ENCODE results near the gene NR1H3. TPM values are rescaled to one million over a fixed set of nuclear protein-coding genes. Genes with fewer than 3 reads are reported as not detected.

NR1H3 gene
- total RNA-seq, 1 donor from 2014 or later = 19.1 TPM

DNA sequence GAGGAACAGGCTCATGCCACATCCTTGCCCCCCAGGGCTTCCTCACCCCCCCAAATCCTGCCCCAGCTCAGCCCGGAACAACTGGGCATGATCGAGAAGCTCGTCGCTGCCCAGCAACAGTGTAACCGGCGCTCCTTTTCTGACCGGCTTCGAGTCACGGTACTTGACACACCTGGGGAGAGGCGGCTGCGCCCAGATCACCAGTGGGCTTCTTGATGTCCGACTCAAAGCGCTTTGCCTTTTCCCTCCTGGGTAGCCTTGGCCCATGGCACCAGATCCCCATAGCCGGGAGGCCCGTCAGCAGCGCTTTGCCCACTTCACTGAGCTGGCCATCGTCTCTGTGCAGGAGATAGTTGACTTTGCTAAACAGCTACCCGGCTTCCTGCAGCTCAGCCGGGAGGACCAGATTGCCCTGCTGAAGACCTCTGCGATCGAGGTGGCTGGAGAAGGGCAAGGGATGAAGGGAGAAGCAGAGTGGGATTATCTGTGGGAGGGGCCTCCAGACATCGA lies 3.5 kb downstream of the NR1H3 start:
- ATAC-seq (ENCODE audit: poor library complexity) = no peak
- intact Hi-C loops (cut with DNase I) = no loop called here

DNA sequence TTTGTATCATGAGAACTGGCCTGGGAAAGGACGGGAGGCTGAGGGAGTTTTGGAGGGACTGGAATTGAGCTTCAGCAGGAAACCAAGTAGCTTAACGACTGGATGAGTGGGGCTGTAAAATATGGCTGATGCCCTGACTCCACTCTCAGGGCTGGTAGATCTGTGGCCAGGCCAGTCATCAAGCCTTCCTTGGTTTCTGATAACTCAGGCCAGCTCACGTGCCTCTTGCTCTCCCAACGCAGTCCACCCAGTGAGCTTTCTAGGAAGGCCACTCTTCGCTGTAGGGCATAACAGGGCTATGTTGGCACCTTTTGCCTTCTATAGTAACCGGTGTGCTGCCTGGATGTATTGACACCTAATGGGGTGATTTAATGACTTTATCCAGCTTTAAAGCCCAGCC lies 6.3 kb downstream of the NR1H3 start:
- no peak for ATAC-seq (ENCODE audit: poor library complexity)
- DNase-seq = no peak
- intact Hi-C loops (cut with DNase I) = no loop called here

More for the DNA sequence above, 3.5 kb downstream of the NR1H3 start:
- no peak for DNase-seq

DNA sequence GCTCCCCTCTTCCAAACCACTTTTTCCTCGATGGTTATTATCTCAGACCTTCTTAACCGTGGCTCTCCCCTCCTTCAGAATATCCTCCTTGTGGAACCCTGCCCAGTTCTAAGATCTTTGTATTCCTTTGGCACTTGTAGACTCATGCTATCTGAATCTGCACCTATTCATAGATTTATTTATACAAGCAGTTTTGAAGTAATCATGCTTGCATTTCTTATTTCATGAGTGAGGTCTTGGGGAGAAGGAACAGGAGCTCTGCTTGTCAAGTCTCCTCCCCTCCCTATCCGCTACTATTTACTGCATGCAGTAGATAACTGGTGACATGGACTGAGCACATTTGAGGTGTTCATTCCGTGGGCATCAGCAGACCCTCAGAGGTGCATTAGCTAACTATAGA lies 6.7 kb downstream of the NR1H3 start:
- ATAC-seq (ENCODE audit: poor library complexity) (no peak), DNase-seq (no peak)
- intact Hi-C loops (cut with DNase I) = no loop called here

DNA sequence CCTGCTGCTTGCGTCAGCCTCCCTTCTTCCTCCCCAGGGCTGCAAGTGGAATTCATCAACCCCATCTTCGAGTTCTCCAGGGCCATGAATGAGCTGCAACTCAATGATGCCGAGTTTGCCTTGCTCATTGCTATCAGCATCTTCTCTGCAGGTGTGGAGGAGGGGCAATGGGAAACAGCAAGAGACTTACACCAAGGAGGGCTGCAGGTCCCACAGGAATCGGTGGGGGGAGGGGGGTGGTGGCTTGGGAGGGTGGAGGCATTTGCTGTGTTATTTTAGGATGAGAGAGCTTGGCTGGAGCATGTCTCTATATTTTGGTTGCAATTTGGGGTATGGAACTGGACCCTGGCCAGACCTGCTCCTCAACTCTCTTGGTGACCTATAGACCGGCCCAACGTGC lies 10.1 kb downstream of the NR1H3 start:
- no peak for ATAC-seq (ENCODE audit: poor library complexity)
- intact Hi-C loops (cut with DNase I) = no loop called here
- no peak for DNase-seq

DNA sequence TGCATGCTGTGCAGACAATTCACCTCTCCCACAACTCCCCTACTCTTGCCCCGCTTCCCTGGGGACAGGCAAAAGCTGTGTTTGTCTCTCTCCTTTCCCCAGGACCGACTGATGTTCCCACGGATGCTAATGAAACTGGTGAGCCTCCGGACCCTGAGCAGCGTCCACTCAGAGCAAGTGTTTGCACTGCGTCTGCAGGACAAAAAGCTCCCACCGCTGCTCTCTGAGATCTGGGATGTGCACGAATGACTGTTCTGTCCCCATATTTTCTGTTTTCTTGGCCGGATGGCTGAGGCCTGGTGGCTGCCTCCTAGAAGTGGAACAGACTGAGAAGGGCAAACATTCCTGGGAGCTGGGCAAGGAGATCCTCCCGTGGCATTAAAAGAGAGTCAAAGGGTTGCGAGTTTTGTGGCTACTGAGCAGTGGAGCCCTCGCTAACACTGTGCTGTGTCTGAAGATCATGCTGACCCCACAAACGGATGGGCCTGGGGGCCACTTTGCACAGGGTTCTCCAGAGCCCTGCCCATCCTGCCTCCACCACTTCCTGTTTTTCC lies 10.7 kb downstream of the NR1H3 start:
- intact Hi-C loops (cut with DNase I) = no loop called here
- DNase-seq (no peak), ATAC-seq (ENCODE audit: poor library complexity) (no peak)

DNA sequence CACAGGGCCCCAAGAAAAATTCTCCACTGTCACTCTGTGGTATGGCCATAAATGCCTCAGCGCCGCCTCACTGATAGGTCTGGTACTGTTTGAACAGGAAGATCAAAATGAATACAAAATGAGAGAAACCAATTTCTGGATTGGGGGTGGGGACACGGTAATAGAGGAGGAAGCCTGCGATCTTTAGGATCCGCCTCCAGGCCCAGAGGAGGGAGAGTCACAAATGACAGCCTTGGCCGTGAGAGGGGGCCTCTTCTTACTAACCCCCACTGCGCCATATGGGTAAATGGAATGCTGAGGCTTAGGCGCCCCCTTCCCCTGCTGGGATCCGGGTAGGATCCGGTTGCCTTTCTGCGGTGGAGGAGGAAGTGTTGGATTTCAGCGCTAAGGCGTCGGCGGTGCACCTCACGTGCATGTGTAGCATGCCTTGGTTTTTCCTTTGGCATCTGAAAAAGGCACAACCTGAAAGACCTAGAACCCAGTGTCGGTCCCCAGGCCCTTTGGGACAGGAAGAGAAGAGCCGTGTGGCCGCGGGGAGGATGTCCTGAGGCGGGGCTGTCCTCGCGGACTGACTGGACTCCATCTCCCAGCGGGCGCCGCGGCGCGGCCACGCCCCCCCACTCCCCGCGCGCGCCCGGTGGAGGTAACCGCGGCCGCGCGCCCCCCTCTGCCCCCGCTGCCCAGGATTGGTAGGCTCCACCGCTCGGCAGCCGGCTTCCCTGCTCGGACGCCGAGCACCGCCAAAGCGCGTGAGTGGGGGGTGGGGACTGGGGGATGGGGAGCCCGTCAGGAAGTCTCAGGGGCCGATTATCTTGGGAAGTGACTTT lies 11.4 kb downstream of the NR1H3 start:
- intact Hi-C loops (cut with DNase I) = no loop called here
- ATAC-seq (ENCODE audit: poor library complexity) = peak; percentile 92
- DNase-seq = peak; percentile 95

DNA sequence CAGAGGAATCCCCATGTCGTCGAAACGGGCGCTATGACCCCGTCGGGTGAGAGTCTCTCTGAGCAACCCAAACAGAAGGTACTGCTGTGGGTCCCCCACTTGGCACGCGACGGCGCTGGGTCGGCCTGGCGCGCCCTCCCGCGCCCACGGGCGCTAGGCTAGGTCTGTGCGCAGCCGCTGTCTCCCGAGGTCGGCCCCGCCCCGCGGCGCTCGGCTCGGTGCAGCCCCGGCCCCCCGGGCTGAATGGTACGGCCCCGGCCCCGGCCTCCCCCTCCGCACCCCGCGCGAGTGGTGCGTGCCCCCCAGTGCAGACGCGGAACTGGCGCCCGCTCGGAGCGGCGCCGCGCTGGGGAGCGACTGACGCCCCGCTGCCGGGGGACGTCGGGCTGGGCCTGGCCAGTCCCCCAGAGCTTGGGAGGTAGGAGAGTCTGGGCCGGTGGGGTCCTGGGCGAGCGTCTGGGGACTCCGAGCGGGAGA lies 12.1 kb downstream of the NR1H3 start, which contains the start of gene MADD:
Gene MADD, plus strand, starts transcription at position 305 of the 477 bp plus-strand sequence.
- ATAC-seq (ENCODE audit: poor library complexity) (peak; percentile 94), DNase-seq (peak; percentile 92)
- intact Hi-C loops (cut with DNase I) = loop anchor here (5.0 kb wide), 1 partner anchor 37 kb away; no protein-coding TSS in a partner anchor

DNA sequence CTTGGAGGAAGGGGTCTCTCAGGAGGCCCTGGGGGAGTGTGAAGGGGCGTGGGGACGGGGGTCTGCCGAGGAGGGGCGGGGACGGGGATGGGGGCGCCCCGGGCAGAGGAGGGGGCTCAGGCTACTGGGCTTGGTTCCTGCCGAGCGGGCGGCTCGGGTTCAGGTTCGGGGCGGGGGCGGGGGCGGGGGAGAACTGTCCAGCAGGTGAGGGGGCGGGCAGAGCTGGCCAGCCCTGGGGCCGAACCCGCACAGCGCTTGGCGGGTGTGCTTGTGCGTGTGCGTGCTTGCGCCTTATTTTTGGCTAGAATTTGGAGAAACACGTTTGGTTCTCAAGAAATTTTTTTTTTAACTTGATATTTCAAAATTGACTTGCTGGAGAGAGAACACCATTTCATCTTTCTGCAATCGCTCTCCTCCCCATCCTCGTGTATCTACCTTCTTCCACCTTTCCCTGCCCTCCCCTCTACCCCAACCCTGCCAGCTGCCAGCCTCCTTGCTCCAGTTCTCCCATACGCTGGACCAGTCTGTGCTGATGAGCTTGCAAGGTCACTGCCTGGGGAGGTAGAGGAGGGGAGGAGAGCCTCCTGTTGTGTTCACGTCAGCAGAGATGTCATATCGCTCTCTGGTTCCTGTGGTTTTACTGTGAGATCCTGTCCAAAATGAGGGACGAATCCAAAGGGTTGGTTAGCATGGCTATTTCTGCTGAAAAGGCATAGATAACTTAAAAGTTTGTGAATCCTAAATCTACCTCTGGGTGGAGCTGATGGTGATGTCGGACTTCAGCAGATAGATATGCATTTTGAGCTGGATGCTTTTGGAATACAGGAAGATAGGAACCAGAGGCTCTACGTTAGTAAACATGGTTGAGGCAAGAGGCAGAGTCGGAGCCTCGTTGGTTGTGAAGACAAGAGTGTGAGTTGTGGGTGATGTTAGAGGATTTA lies 12.8 kb downstream of the NR1H3 start:
- ATAC-seq (ENCODE audit: poor library complexity) (peak; percentile 11), DNase-seq (no peak)

DNA sequence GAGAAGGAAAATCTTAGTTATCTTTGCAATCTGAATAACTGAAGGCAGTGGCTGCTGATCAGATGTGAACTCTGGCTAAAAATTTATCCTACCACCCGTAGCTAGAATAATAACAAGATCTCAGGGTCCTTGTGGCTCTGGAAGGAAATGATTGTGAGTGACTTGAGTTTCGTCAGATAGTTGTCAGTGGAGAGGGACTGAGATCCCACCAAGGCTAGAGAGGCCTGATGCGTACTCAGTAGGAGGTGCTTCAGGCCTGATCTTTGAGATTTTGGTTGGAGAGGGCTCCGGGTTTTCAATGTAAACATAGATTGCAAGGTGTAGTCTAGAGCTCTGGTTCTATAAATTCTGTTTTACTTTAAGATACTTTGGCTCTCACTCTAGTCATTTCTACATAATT lies 13.5 kb downstream of the NR1H3 start:
- intact Hi-C loops (cut with DNase I) = loop anchor here (5.0 kb wide), 1 partner anchor 36 kb away; no protein-coding TSS in a partner anchor
- ATAC-seq (ENCODE audit: poor library complexity) (no peak), DNase-seq (no peak)

More for the DNA sequence above, 12.8 kb downstream of the NR1H3 start:
- intact Hi-C loops (cut with DNase I) = loop anchor here (5.0 kb wide), 1 partner anchor 37 kb away; no protein-coding TSS in a partner anchor

DNA sequence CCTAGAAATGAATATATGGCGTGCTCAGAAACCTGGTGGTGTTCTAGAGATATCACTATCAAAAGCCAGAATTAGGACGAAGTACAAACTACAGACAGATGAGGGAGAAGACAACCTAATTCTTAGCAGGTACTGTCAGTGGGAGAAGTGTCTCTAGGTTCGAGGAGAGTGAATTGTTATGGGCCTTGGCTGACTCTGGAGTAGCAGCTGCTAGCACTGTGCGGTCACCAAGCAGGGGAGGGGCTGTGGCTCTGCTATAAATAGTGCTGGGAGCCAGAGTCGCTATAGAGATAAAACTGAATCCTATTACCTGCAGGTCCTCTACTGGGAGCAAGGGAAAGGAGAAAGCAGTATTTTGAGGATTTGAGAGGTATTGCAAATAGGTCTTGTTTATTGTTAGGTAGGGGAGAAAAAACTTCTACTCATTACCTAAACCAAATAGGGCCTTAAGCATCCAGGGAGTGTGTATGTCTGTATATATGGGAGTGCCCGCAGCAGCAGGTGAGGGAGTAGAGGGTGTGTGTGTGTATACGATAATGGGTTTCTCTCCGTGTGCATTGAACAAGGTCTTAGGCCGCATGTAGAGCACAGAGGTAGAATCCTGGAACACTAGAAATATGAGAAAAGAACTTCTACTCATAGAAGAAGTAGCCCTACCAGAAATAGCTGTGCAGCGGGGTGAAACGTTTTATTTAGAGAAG lies 14.3 kb downstream of the NR1H3 start:
- DNase-seq = peak; percentile 64
- ATAC-seq (ENCODE audit: poor library complexity) = peak; percentile 38
- intact Hi-C loops (cut with DNase I) = loop anchor here (5.0 kb wide), 1 partner anchor 35 kb away; no protein-coding TSS in a partner anchor

DNA sequence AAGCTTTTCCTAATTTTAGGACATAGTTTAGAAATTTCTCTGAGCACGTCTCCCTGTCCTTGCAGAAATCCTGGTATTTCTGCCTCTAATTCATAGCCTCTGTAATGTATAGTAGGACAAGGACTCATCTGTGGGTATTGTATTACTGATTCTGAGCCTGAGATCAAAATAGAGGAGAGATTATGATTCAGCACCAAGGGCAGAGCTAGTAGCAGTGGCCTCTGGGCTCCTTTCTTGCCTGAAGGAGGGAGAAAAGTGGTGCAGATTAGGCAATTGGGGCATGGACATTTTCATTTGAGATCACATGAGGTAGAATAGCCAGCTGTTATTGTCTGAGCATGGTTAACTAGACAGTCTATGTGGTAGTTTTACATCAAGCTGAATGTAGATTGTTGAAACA lies 14.9 kb downstream of the NR1H3 start:
- no peak for ATAC-seq (ENCODE audit: poor library complexity)
- intact Hi-C loops (cut with DNase I) = loop anchor here (5.0 kb wide), 1 partner anchor 35 kb away; no protein-coding TSS in a partner anchor
- DNase-seq = no peak

DNA sequence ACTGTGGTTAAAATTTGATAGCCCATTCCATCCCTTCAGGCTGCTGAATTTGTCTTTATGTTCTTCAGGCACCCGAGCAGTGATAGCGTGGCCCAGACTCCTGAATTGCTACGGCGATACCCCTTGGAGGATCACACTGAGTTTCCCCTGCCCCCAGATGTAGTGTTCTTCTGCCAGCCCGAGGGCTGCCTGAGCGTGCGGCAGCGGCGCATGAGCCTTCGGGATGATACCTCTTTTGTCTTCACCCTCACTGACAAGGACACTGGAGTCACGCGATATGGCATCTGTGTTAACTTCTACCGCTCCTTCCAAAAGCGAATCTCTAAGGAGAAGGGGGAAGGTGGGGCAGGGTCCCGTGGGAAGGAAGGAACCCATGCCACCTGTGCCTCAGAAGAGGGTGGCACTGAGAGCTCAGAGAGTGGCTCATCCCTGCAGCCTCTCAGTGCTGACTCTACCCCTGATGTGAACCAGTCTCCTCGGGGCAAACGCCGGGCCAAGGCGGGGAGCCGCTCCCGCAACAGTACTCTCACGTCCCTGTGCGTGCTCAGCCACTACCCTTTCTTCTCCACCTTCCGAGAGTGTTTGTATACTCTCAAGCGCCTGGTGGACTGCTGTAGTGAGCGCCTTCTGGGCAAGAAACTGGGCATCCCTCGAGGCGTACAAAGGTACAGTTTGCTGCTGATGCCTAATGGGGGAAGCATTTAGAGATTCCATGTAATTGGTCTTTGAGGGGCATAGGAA lies 16.9 kb downstream of the NR1H3 start:
- no peak for ATAC-seq (ENCODE audit: poor library complexity)
- no peak for DNase-seq
- intact Hi-C loops (cut with DNase I) = loop anchor here (5.0 kb wide), 1 partner anchor 33 kb away; no protein-coding TSS in a partner anchor

DNA sequence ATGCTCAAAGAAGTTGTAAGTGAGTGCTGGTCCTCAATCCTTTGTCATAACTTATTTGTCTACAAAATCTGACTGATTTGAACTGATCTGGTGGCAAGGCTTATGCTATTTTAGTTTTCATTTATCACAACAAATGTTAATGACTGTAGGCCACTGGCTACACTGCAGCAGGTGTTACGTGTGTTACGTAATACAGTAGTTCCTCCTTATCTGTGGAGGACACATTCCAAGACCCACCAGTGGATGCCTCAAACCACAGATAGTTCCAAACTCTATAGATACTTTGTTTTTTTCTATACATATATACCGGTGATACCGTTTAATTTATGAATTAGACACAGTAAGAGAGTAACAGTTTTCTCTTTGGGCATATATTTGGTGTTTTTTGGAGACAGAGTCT lies 19.1 kb downstream of the NR1H3 start:
- intact Hi-C loops (cut with DNase I) = no loop called here
- no peak for ATAC-seq (ENCODE audit: poor library complexity)
- DNase-seq = no peak

DNA sequence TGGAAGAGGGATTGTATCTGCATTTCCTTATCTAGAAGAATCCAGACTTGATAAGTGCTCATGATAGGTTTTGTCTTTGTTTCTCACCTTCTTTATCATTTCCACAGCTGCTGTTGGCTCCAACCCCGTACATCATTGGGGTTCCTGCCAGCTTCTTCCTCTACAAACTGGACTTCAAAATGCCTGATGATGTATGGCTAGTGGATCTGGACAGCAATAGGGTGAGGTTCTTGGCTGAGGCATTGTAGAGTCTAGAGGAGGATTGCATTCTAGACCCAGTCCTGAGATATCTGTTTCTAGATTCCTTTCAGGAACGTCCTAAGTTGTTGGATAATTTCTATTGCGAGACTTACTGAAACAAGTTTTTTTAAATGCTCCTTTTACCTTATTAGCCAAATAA lies 20.3 kb downstream of the NR1H3 start:
- ATAC-seq (ENCODE audit: poor library complexity) (no peak), DNase-seq (no peak)
- intact Hi-C loops (cut with DNase I) = no loop called here

DNA sequence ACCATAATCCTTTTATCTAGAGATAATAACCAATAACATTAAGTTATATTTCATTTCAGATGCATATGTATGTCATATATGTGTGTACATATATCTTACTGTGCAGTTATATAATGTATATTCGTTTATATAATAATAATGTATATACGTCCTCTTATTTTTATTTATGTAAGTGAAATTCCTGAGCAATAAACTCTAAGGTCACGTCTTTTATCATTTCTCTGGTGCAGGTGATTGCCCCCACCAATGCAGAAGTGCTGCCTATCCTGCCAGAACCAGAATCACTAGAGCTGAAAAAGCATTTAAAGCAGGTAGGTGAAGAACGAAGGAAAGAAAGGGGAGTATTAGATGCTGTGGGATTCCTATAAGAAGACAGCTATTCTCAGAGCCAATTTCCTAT lies 21.0 kb downstream of the NR1H3 start:
- no peak for DNase-seq
- intact Hi-C loops (cut with DNase I) = no loop called here
- no peak for ATAC-seq (ENCODE audit: poor library complexity)

DNA sequence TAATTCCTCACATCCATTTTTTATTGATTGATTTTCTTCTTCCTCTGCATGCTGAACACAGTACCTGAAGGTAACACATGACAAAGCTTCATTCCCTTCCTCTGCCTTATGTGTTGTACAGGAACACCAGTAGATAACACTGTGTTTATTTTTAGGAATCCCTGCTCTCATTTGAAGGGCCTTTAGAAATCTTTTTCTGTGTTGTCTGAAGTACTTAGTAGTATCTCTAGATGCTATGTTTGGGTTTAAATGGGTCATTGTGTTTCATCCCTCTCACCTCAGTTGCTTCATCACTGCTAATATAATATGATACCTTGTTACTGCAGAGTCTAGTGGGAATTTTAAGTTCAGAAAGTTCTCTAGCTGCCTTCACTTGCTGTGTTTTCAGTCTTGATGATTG lies 22.3 kb downstream of the NR1H3 start:
- no peak for DNase-seq
- intact Hi-C loops (cut with DNase I) = no loop called here
- peak; percentile 87 for ATAC-seq (ENCODE audit: poor library complexity)

DNA sequence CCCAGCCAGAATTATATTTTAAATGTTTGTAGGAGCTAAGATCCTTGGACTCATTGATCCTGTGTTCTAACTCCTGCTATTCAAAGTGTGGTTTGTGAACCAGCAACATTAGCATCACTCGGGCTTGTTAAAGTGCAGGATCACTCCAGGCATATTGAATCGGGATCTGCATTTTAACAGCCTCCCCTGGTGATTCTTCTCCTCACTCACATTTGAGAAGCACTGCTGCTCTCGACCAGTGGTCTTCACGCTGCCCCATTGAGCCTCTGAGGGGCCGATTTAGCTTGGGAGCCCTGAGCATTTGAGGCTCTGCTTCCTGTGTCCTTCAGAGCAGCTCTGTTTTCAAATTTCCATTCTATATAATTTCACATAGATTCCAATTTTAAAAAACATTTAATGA lies 23.1 kb downstream of the NR1H3 start:
- ATAC-seq (ENCODE audit: poor library complexity) (no peak), DNase-seq (no peak)
- intact Hi-C loops (cut with DNase I) = no loop called here

Measured in Right ventricle myocardium superior (tissue), 1 donor.